Measurements from ENCODE around the gene DCBLD2. TPM values are rescaled to one million over a fixed set of nuclear protein-coding genes. Genes with fewer than 3 reads are reported as not detected.
A peak's percentile ranks its signal among the peaks of the same experiment; 100 is the strongest.

DCBLD2 gene
- total RNA-seq, 4 donors from 2014 or later = 46.0 to 74.3 (median 54.6) TPM

- DNase-seq = no peak
- Histone ChIP-seq H3K4me1 (peaks cover 0 to 14% of the 10 kb centered on the region in 2 donors), H3K27me3 (no peaks in the 10 kb centered on the region), H3K27ac (peak overlapping the region in 1 of 3 donors; percentile 30), H3K4me3 (replicated peaks in 1 of 3) (no peak overlapping the region), H3K9me3 (no peaks in the 10 kb centered on the region), H3K36me3 (no peaks in the 10 kb centered on the region)
- intact Hi-C loops (cut with DNase I) = no loop called here
- 82 to 91% methylated on average over 5 of the region's 5 CpGs for WGBS, 2 donors
- TF ChIP-seq CTCF (IDR thresholded peaks at IDR 0.05) (no peak), POLR2A (IDR thresholded peaks at IDR 0.05) (no peak)
These were observed 123.1 kb downstream of the DCBLD2 start for GRCh38 chr3:98778383-98778782.

GRCh38 chr3:98777801-98778220 is 123.7 kb downstream of the DCBLD2 start:
- intact Hi-C loops (cut with DNase I) = no loop called here
- no peaks in the 10 kb centered on the region for H3K36me3 ChIP-seq
- H3K4me3 ChIP-seq (replicated peaks in 1 of 3) = no peak overlapping the region
- H3K27ac ChIP-seq = no peak overlapping the region
- no peak for DNase-seq
- no peaks in the 10 kb centered on the region for H3K9me3 ChIP-seq
- peaks cover 0 to 8% of the 10 kb centered on the region in 2 donors for H3K4me1 ChIP-seq
- no peaks in the 10 kb centered on the region for H3K27me3 ChIP-seq
- TF ChIP-seq CTCF (IDR thresholded peaks at IDR 0.05) (no peak), POLR2A (IDR thresholded peaks at IDR 0.05) (no peak)

GRCh38 chr3:98777286-98777685 is 124.2 kb downstream of the DCBLD2 start:
- no peak for DNase-seq
- H3K27ac ChIP-seq = no peak overlapping the region
- no peak overlapping the region for H3K4me3 ChIP-seq (replicated peaks in 1 of 3)
- TF ChIP-seq POLR2A (IDR thresholded peaks at IDR 0.05) = no peak
- TF ChIP-seq CTCF (IDR thresholded peaks at IDR 0.05) = no peak
- no peaks in the 10 kb centered on the region for H3K9me3 ChIP-seq
- intact Hi-C loops (cut with DNase I) = no loop called here
- H3K36me3 ChIP-seq = no peaks in the 10 kb centered on the region
- peaks cover 0 to 4% of the 10 kb centered on the region in 2 donors for H3K4me1 ChIP-seq
- no peaks in the 10 kb centered on the region for H3K27me3 ChIP-seq
- 91 to 98% methylated on average over 2 of the region's 2 CpGs for WGBS, 2 donors

- Histone ChIP-seq H3K36me3 (no peaks in the 10 kb centered on the region), H3K27me3 (no peaks in the 10 kb centered on the region), H3K4me1 (peaks cover 0 to under 1% of the 10 kb centered on the region in 2 donors), H3K27ac (no peak overlapping the region), H3K9me3 (no peaks in the 10 kb centered on the region), H3K4me3 (replicated peaks in 1 of 3) (no peak overlapping the region)
- TF ChIP-seq CTCF (IDR thresholded peaks at IDR 0.05) (no peak), POLR2A (IDR thresholded peaks at IDR 0.05) (no peak)
- DNase-seq = no peak
- intact Hi-C loops (cut with DNase I) = no loop called here
These were observed 125.4 kb downstream of the DCBLD2 start for GRCh38 chr3:98776140-98776493.

- Histone ChIP-seq H3K27ac (no peak overlapping the region), H3K27me3 (no peaks in the 10 kb centered on the region), H3K36me3 (no peaks in the 10 kb centered on the region), H3K9me3 (no peaks in the 10 kb centered on the region), H3K4me3 (replicated peaks in 1 of 3) (no peak overlapping the region), H3K4me1 (peaks cover 4 to 5% of the 10 kb centered on the region in 2 donors)
- intact Hi-C loops (cut with DNase I) = no loop called here
- TF ChIP-seq CTCF (IDR thresholded peaks at IDR 0.05) = no peak
- no peak for TF ChIP-seq POLR2A (IDR thresholded peaks at IDR 0.05)
- no peak for DNase-seq
- WGBS, 2 donors = 96% methylated on average over 3 of the region's 3 CpGs
These were observed 125.9 kb downstream of the DCBLD2 start for GRCh38 chr3:98775459-98776139.
